Naive B cell (primary cell): Measurements from ENCODE around the gene COPS9. TPM values are rescaled to one million over a fixed set of nuclear protein-coding genes. Genes with fewer than 3 reads are reported as not detected.
A peak's percentile ranks its signal among the peaks of the same experiment; 100 is the strongest.

Source experiments
- ATAC-seq, 2 donors: fragments of 150-1000 bp; cut with Tn5 transposase; 2 replicates each; pipeline ENCODE4 v1.10.0; 2021; ENCODE audit warnings: low read depth in 2 of 2, mild to moderate bottlenecking in 2 of 2, moderate library complexity in 2 of 2
- DNase-seq: peaks from one replicate; pipeline ENCODE4 v3.0.0; 2022
- H3K27ac Mint-ChIP-seq, 6 donors: one replicate each; pipeline ENCODE4 v1.8.0; 2020 to 2022; ENCODE audit warnings: mild to moderate bottlenecking in 6 of 6, mixed read lengths in 6 of 6, moderate library complexity in 5 of 6, inconsistent platforms in 2 of 6
- H3K27me3 Mint-ChIP-seq, 3 donors: one replicate each; pipeline ENCODE4 v1.8.0; 2021 to 2022; ENCODE audit warnings: mixed read lengths in 3 of 3, mild to moderate bottlenecking in 1 of 3
- H3K36me3 Mint-ChIP-seq, 2 donors: one replicate each; pipeline ENCODE4 v1.8.0; 2020 to 2022; ENCODE audit warnings: mixed read lengths in 2 of 2, inconsistent platforms in 1 of 2, mild to moderate bottlenecking in 1 of 2
- H3K4me1 Mint-ChIP-seq, 3 donors: one replicate each; pipeline ENCODE4 v1.8.0; 2020 to 2022; ENCODE audit warnings: mixed read lengths in 3 of 3, inconsistent platforms in 1 of 3, mild to moderate bottlenecking in 1 of 3, moderate library complexity in 1 of 3
- H3K4me3 Mint-ChIP-seq, 8 donors: one replicate each; pipeline ENCODE4 v1.8.0; 2020 to 2022; ENCODE audit warnings: mild to moderate bottlenecking in 8 of 8, mixed read lengths in 8 of 8, moderate library complexity in 8 of 8, inconsistent platforms in 2 of 8
- H3K9me3 Mint-ChIP-seq, 7 donors: one replicate each; pipeline ENCODE4 v1.8.0; 2020 to 2022; ENCODE audit warnings: mixed read lengths in 7 of 7, mild to moderate bottlenecking in 5 of 7, inconsistent platforms in 2 of 7, moderate library complexity in 1 of 7
- polyA plus RNA-seq, 6 donors: library from polyadenylated mRNA; unstranded; fragments of 300-500 nt; fragmentation: Illumina TruSeq; gene quantifications; one replicate each; pipeline ENCODE4 v1.2.3, GENCODE V29; 2021; ENCODE audit warnings: low read depth in 6 of 6

COPS9 gene
- polyA plus RNA-seq, 6 donors from 2014 or later, result 182 to 232 (median 207) TPM

- H3K4me3 Mint-ChIP-seq, result no peak overlapping the region
- H3K9me3 Mint-ChIP-seq, result peaks cover 0 to 9% (median 0%) of the 10 kb centered on the region in 7 donors
- H3K4me1 Mint-ChIP-seq, result no peaks in the 10 kb centered on the region
- ATAC-seq (no peak), DNase-seq (no peak)
- H3K36me3 Mint-ChIP-seq, result no peaks in the 10 kb centered on the region
- H3K27ac Mint-ChIP-seq, result peak overlapping the region in 1 of 6 donors; percentile 60
- H3K27me3 Mint-ChIP-seq, result peaks cover 0 to 14% (median 0%) of the 10 kb centered on the region in 3 donors
Observed at GRCh38 chr2:240162939-240163714, 27.0 kb upstream of the COPS9 start.

DNA sequence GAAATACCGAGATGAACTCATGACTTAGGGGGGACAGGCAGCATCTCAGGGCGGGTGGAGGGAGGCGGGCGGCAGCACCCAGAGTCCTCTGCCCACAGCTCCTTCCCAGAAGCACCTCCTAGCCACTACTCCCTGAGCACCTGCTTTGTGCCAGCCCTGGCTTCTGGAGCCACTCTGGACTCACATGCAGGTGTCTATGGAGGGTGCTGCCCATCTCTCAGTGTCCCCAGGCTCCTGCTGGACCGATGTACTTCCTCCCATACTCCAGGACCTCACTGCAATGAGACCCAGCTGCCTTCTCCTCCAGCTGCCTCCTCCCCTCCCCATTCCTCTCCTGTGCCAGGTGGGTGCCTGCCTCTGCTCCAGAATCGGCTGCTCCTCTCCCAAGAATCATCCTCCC is 26.4 kb upstream of the COPS9 start:
- H3K9me3 Mint-ChIP-seq, result peaks cover 0 to 9% (median 0%) of the 10 kb centered on the region in 7 donors
- H3K36me3 Mint-ChIP-seq, result no peaks in the 10 kb centered on the region
- DNase-seq, result no peak
- H3K4me1 Mint-ChIP-seq, result no peaks in the 10 kb centered on the region
- H3K27me3 Mint-ChIP-seq, result peaks cover 0 to 12% (median 0%) of the 10 kb centered on the region in 3 donors
- H3K4me3 Mint-ChIP-seq, result no peak overlapping the region
- H3K27ac Mint-ChIP-seq, result no peak overlapping the region
- no peak for ATAC-seq

DNA sequence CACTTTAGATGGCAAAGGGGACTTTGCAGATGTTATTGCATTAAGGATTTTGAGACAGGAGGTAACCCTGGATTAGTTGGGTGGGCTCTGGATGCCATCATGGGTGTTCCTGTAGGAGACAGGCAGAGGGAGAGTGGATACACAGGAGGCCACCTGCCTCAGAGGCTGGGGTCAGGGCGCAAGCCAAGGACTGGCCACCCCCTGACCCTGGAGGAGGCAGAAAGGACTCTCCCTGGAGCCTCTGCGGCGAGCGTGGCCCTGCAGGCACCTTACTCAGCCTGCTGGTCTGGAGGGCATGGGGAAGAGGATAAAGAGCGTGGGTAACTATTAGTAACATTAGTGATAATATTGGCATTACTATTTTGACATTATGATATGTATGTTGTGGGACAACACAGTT is 25.9 kb upstream of the COPS9 start:
- Mint-ChIP-seq H3K4me3 (no peak overlapping the region), H3K36me3 (no peaks in the 10 kb centered on the region), H3K4me1 (no peaks in the 10 kb centered on the region), H3K27me3 (peaks cover 0 to 9% (median 0%) of the 10 kb centered on the region in 3 donors), H3K9me3 (peaks cover 0 to 9% (median 0%) of the 10 kb centered on the region in 7 donors), H3K27ac (no peak overlapping the region)
- no peak for DNase-seq
- no peak for ATAC-seq

- no peak overlapping the region for H3K27ac Mint-ChIP-seq
- no peak overlapping the region for H3K4me3 Mint-ChIP-seq
- no peak for ATAC-seq
- H3K9me3 Mint-ChIP-seq, result peaks cover 0 to 9% (median 0%) of the 10 kb centered on the region in 7 donors
- no peaks in the 10 kb centered on the region for H3K36me3 Mint-ChIP-seq
- no peak for DNase-seq
- H3K27me3 Mint-ChIP-seq, result peaks cover 0 to 9% (median 0%) of the 10 kb centered on the region in 3 donors
- no peaks in the 10 kb centered on the region for H3K4me1 Mint-ChIP-seq
Observed at GRCh38 chr2:240161087-240161750, 25.1 kb upstream of the COPS9 start.

GRCh38 chr2:240160291-240161086 is 24.4 kb upstream of the COPS9 start:
- Mint-ChIP-seq H3K9me3 (peaks cover 0 to 9% (median 0%) of the 10 kb centered on the region in 7 donors), H3K36me3 (no peaks in the 10 kb centered on the region), H3K27me3 (peaks cover 0 to 8% (median 0%) of the 10 kb centered on the region in 3 donors), H3K4me1 (no peaks in the 10 kb centered on the region), H3K4me3 (no peak overlapping the region), H3K27ac (peak overlapping the region in 2 of 6 donors; percentile 49 to 80)
- DNase-seq, result no peak
- no peak for ATAC-seq

DNA sequence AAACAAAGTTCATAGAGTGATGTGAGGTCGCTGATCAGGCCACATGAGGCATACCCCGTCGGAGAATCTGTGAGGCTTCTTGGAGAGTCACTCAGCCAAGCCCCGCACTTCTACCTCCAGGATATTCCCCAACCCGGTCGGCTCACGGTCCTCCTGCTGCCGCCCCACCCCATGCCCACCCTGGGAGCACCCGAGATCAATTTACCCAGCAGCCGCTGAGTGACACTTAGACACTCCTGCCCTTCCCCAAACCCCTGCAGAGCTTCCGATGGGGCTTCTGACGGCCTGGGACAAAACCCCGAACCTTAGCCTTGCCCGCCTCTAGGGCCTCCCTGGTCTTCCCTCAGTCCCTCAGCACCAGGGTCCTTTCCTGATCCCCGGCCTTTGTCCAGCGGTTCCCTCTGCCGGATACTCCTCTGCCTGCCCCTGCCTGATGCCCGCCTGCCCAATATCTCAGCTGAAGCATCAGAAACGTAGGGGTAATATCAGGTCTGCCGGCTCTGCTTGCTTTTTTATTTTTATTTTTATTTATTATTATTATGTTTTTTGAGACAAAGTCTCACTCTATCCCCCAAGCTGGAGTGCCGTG is 23.2 kb upstream of the COPS9 start:
- peaks cover 0 to 6% (median 0%) of the 10 kb centered on the region in 7 donors for H3K9me3 Mint-ChIP-seq
- H3K4me3 Mint-ChIP-seq, result no peak overlapping the region
- no peaks in the 10 kb centered on the region for H3K36me3 Mint-ChIP-seq
- no peak overlapping the region for H3K27ac Mint-ChIP-seq
- ATAC-seq (no peak), DNase-seq (no peak)
- peaks cover 0 to 4% (median 4%) of the 10 kb centered on the region in 3 donors for H3K27me3 Mint-ChIP-seq
- no peaks in the 10 kb centered on the region for H3K4me1 Mint-ChIP-seq

DNA sequence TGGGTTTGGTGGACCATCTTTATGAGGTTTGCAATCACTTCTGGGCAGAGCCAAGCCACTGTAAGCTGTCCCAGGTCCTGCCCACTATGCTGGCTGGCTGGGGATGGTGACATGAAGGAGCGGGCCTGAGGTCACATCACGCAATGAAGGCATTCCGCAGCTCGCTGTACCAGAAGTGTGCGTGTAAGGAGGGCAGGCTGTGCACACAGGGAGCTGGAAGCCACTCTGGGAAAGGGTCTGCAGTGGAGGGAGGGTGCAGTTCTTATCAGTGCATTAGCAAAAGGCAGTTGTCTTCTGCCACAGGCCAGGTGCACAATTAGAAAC is 21.0 kb upstream of the COPS9 start:
- ATAC-seq, result no peak
- Mint-ChIP-seq H3K4me3 (no peak overlapping the region), H3K27me3 (peaks cover 8 to 14% (median 10%) of the 10 kb centered on the region in 3 donors), H3K36me3 (no peaks in the 10 kb centered on the region), H3K4me1 (no peaks in the 10 kb centered on the region), H3K27ac (no peak overlapping the region), H3K9me3 (peaks cover 0 to 9% (median 5%) of the 10 kb centered on the region in 7 donors)
- no peak for DNase-seq

DNA sequence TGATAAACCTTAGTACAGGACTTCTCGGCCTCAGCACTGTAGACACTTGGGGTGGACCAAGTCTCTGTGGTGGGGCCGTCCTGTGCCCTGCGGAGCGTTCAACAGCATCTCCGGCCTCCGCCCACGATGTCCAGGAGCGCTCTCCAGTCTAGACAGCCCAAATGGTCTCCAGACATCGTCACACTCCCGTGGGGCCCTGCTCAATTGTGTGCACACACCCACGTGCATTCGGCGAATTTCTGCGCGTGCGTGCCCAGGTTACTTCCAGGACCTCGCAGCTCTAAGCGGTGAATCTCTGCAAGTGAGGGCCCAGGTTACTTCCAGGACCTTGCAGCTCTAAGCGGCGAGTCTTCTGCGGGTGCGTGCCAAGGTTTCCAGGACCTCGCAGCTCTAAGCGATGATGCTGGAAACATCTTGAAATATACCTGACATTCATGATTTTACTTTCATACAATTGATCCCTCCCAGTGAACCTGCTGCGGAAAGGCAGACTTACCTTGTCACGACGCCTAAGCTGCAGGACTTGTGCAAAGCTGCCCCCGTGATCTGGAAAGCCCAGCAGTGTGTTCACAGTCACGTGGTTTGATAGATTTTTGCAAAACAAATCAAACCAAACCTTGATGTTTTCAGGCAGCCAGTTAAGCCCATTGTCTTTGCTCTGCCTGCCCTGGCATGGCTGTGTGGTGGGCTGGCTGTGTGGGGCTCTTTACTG is 20.5 kb upstream of the COPS9 start:
- H3K27me3 Mint-ChIP-seq, result peaks cover 13 to 19% (median 13%) of the 10 kb centered on the region in 3 donors
- no peak overlapping the region for H3K4me3 Mint-ChIP-seq
- DNase-seq, result no peak
- ATAC-seq, result no peak
- H3K9me3 Mint-ChIP-seq, result peaks cover 0 to 9% (median 5%) of the 10 kb centered on the region in 7 donors
- H3K4me1 Mint-ChIP-seq, result no peaks in the 10 kb centered on the region
- H3K27ac Mint-ChIP-seq, result no peak overlapping the region
- H3K36me3 Mint-ChIP-seq, result no peaks in the 10 kb centered on the region

GRCh38 chr2:240155745-240156390 is 19.8 kb upstream of the COPS9 start:
- DNase-seq (no peak), ATAC-seq (no peak)
- H3K4me1 Mint-ChIP-seq, result no peaks in the 10 kb centered on the region
- peaks cover 14 to 21% (median 17%) of the 10 kb centered on the region in 3 donors for H3K27me3 Mint-ChIP-seq
- H3K36me3 Mint-ChIP-seq, result no peaks in the 10 kb centered on the region
- H3K4me3 Mint-ChIP-seq, result no peak overlapping the region
- peaks cover 0 to 9% (median 5%) of the 10 kb centered on the region in 7 donors for H3K9me3 Mint-ChIP-seq
- H3K27ac Mint-ChIP-seq, result peak overlapping the region in 1 of 6 donors; percentile 76

- ATAC-seq (no peak), DNase-seq (no peak)
- H3K9me3 Mint-ChIP-seq, result peaks cover 0 to 9% (median 5%) of the 10 kb centered on the region in 7 donors
- no peaks in the 10 kb centered on the region for H3K36me3 Mint-ChIP-seq
- no peak overlapping the region for H3K27ac Mint-ChIP-seq
- no peaks in the 10 kb centered on the region for H3K4me1 Mint-ChIP-seq
- H3K4me3 Mint-ChIP-seq, result no peak overlapping the region
- peaks cover 14 to 24% (median 17%) of the 10 kb centered on the region in 3 donors for H3K27me3 Mint-ChIP-seq
Observed at GRCh38 chr2:240155048-240155744, 19.1 kb upstream of the COPS9 start.

- DNase-seq, result no peak
- H3K4me3 Mint-ChIP-seq, result no peak overlapping the region
- ATAC-seq, result no peak
- no peaks in the 10 kb centered on the region for H3K4me1 Mint-ChIP-seq
- H3K9me3 Mint-ChIP-seq, result peaks cover 0 to 9% (median 5%) of the 10 kb centered on the region in 7 donors
- no peak overlapping the region for H3K27ac Mint-ChIP-seq
- H3K27me3 Mint-ChIP-seq, result peaks cover 13 to 28% (median 14%) of the 10 kb centered on the region in 3 donors
- H3K36me3 Mint-ChIP-seq, result no peaks in the 10 kb centered on the region
Observed at GRCh38 chr2:240154606-240155005, 18.5 kb upstream of the COPS9 start.

GRCh38 chr2:240153418-240153817 is 17.3 kb upstream of the COPS9 start:
- Mint-ChIP-seq H3K27me3 (peaks cover 14 to 29% (median 16%) of the 10 kb centered on the region in 3 donors), H3K4me1 (no peaks in the 10 kb centered on the region), H3K9me3 (peaks cover 0 to 9% (median 5%) of the 10 kb centered on the region in 7 donors), H3K36me3 (no peaks in the 10 kb centered on the region), H3K27ac (no peak overlapping the region), H3K4me3 (no peak overlapping the region)
- no peak for DNase-seq
- ATAC-seq, result no peak
